ENCODE data around the gene ATP6V1C2. TPM values are rescaled to one million over a fixed set of nuclear protein-coding genes. Genes with fewer than 3 reads are reported as not detected.

The ATP6V1C2 gene
- total RNA-seq, 4 donors from 2014 or later, result not detected

GRCh38 chr2:10788855-10789254 is 67.4 kb downstream of the ATP6V1C2 start:
- DNase-seq (no peak), ATAC-seq (no peak)
- H3K4me3 ChIP-seq, result no peak overlapping the region
- H3K4me1 ChIP-seq, result peaks cover 0 to 4% of the 10 kb centered on the region in 2 donors
- H3K9me3 ChIP-seq, result no peaks in the 10 kb centered on the region
- in situ Hi-C loops (cut with MboI; ENCODE audit: low sequenced_read_pairs in 4 of 4), result no loop called here
- no peaks in the 10 kb centered on the region for H3K27me3 ChIP-seq
- TF ChIP-seq CTCF (IDR thresholded peaks at IDR 0.05 in 4 of 5, conservative IDR thresholded peaks at IDR 0.05 in 1 of 5) (no peak), POLR2A (IDR thresholded peaks at IDR 0.05) (no peak)
- H3K36me3 ChIP-seq, result peaks cover 0 to 89% of the 10 kb centered on the region in 2 donors
- no peak overlapping the region for H3K27ac ChIP-seq
- intact Hi-C loops (cut with DNase I; ENCODE audit: low total_unique reads), result no loop called here

GRCh38 chr2:10790228-10790973 is 69.0 kb downstream of the ATP6V1C2 start:
- DNase-seq (no peak), ATAC-seq (no peak)
- no peaks in the 10 kb centered on the region for H3K9me3 ChIP-seq
- H3K27ac ChIP-seq, result no peak overlapping the region
- in situ Hi-C loops (cut with MboI; ENCODE audit: low sequenced_read_pairs in 4 of 4) (no loop called here), intact Hi-C loops (cut with DNase I; ENCODE audit: low total_unique reads) (no loop called here)
- TF ChIP-seq POLR2A (IDR thresholded peaks at IDR 0.05) (no peak), CTCF (IDR thresholded peaks at IDR 0.05 in 4 of 5, conservative IDR thresholded peaks at IDR 0.05 in 1 of 5) (no peak)
- peaks cover 0 to 90% of the 10 kb centered on the region in 2 donors for H3K36me3 ChIP-seq
- H3K4me3 ChIP-seq, result no peak overlapping the region
- H3K4me1 ChIP-seq, result peaks cover 0 to 4% of the 10 kb centered on the region in 2 donors
- H3K27me3 ChIP-seq, result no peaks in the 10 kb centered on the region

- Histone ChIP-seq H3K4me1 (peaks cover 0 to 4% of the 10 kb centered on the region in 2 donors), H3K27ac (peak overlapping the region in 1 of 4 donors; percentile 3), H3K9me3 (no peaks in the 10 kb centered on the region), H3K27me3 (no peaks in the 10 kb centered on the region), H3K36me3 (peaks cover 0 to 91% of the 10 kb centered on the region in 2 donors), H3K4me3 (no peak overlapping the region)
- no peak for ATAC-seq
- DNase-seq, result no peak
- TF ChIP-seq POLR2A (IDR thresholded peaks at IDR 0.05), result no peak
- TF ChIP-seq CTCF (IDR thresholded peaks at IDR 0.05 in 4 of 5, conservative IDR thresholded peaks at IDR 0.05 in 1 of 5), result no peak
- intact Hi-C loops (cut with DNase I; ENCODE audit: low total_unique reads), result no loop called here
- in situ Hi-C loops (cut with MboI; ENCODE audit: low sequenced_read_pairs in 4 of 4), result no loop called here
Observed at GRCh38 chr2:10792001-10792634, 70.7 kb downstream of the ATP6V1C2 start.

- TF ChIP-seq CTCF (IDR thresholded peaks at IDR 0.05 in 4 of 5, conservative IDR thresholded peaks at IDR 0.05 in 1 of 5), result no peak
- no peak for TF ChIP-seq POLR2A (IDR thresholded peaks at IDR 0.05)
- in situ Hi-C loops (cut with MboI; ENCODE audit: low sequenced_read_pairs in 4 of 4), result no loop called here
- Histone ChIP-seq H3K27ac (peak overlapping the region in 1 of 4 donors; percentile 3), H3K4me1 (peaks cover 0 to 4% of the 10 kb centered on the region in 2 donors), H3K27me3 (no peaks in the 10 kb centered on the region), H3K4me3 (no peak overlapping the region), H3K36me3 (peaks cover 0 to 84% of the 10 kb centered on the region in 2 donors), H3K9me3 (no peaks in the 10 kb centered on the region)
- ATAC-seq, result no peak
- DNase-seq, result no peak
- intact Hi-C loops (cut with DNase I; ENCODE audit: low total_unique reads), result no loop called here
Observed at GRCh38 chr2:10792660-10793400, 71.4 kb downstream of the ATP6V1C2 start.

All from gastrocnemius medialis (tissue), 4 donors.